Ramos (cell line): ENCODE results near the gene SLC1A1.
"Not testable (repeated sequence)": the region's sequence is repeated elsewhere in the genome, so short reads cannot be mapped to it uniquely, and the experiment has no call there.

ENCODE experiments used
- in situ Hi-C: fragments of 300-500 bp; cut with MboI; formaldehyde crosslinking; loops from one replicate; pipeline ENCODE4 v1.14.3; 2022; ENCODE audit warnings: low sequenced_read_pairs; ENCODE audit not compliant: unreplicated experiment

The SLC1A1 gene

DNA sequence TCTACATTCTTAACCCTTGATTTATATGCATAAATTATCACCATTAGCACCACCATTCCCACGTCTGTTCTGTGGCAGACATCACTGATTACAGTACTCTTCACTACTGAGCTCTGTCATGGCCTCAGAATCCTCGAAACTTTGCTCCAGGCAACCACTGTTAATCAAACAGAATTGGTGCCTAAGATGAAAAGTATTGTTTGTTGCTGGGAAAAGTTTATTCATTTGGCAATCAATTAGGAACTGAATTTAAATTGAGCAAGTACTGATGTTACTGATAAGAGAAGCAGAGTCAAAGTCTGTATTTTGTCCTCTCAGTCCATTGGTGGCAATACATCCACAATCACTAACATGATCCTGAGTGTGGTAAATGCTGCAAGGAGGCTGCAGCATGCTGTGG is 12.8 kb downstream of the SLC1A1 start:
- in situ Hi-C loops: no loop called here

DNA sequence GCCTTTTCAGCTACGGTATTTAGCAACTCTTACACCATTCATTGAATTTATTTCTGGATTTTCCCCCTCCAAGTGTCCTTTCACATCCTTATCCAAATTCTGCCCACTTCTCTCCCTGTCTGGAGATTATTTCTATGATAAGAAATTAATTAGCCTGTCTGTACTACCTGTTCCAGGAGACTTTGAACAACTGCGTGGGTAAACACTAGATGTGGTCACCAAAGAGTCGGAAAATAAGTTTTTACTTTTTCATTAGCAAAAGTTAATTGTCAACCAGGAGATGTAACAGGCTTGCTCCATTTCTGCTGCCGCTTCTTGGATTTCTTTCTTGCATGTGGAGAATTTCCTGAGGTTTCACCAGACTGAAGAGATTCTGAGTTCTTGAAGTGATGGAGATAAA is 14.0 kb downstream of the SLC1A1 start:
- in situ Hi-C loops: no loop called here

DNA sequence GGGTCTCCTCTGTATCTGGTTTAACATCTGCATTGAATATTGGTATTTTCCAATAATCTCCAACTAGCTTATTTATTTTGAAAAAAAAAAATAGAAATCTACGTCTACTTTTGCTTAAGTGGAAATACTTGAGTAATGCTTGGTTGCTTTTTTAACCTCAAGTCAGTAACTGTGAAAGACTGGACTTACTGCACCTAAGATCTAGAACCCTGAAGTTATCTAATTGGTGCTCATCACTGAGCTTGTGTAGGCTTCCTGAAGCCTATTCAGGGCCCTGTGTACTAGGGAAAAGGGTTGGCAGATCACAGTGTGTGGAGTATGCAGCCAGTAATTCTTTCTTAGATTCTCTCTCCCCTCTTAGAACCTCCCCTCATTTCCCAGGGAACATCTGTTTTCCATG is 16.2 kb downstream of the SLC1A1 start:
- in situ Hi-C loops: no loop called here

DNA sequence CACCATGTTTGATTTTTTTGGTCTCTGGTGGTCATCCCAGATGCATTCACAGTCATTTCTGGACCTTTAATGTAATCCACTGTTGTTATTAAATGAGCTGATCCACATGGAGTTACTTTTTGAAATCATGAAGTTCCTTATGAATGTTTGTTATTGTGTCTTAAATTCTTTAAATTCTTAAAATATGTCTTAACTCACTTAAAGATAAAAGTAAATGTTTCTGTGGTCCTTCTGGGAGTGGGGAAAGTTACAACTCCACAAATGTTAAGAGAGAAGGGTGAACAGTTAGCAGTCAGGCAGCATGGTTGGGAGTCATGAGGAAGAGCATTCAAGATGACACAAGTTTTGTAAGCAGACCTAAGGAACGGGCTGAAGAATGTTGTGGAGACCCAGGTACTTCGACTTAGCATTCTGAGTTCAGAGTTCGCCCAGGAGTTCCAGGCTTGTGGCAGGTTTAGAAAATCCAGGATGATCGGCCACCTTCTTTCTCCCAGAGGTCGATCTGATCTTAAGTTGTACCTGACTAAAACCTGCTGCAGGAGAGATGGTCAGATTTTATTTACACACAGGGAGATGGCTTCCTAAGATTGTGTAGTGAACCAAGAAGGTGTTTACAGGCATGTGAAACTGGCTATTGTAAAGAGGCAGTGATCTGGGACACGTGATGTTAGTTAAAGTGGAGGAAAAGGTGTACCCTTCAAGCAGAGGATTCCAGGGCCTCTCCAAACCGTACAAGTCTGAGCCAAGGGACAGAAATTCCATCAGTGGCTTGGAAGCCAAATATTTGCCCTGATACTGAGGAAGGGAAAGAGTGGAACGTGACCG is 17.2 kb downstream of the SLC1A1 start:
- in situ Hi-C loops: no loop called here

DNA sequence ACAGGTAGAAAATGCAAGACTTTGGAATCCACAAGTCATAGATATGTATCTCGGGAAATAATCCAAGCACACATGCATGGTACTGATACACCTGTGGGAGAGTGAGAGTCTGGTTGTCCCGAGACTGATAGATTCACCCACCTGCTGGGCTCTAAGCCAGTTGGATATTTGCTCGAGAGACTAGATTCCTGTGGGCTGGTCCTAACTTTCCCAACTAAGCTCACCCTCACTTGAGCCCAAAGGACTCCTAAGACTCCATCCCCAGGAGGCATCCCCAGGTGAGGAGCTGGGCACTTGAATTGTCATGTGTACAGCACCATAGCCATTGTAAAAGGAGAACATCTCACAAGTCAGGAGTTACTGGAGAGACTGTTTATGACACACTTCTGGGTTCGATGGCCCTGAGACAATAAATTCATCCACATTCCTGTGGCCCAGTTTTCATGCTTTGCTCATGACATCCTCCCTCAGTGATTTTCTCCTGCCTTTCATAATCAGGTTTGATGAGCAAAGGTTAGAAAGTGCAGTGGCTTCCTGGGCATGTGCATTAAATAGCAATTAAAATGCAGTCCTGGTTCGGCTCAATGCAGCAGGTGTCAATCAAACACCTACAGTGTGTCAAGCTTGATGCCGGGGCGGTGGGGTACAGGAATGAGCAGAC is 18.1 kb downstream of the SLC1A1 start:
- in situ Hi-C loops: no loop called here

DNA sequence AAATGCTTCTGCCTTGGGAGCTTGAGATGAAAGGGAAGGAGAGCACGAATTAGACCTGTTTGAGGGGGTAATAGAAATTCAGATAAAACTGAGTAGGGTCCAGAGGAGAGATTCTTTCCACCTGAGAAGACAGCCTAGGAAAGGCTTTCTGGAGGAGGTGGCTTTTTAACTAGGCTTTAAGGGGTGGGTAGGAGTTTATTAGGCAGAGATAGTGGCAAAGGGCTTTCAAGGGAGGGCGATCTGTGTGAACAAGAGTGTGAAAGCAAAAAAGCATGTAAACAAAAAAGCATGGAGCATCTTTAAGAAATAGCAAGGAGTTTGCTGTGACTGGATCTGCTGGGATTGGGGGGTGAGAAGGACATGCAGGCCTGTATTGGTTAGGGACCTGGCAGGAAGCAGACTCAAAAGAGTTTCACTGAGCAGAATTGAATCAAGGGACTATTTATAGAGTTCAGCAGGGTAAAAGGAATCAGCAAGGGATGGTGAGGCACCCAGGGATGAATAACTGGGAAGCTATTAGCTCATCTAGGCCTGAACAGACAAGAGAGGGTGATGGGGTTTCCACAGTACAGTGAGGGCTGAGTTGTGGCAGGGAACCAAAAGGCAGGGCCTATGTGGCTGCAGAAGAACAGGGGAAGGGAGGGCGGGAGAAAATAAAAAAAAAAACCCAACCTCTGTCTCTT is 18.8 kb downstream of the SLC1A1 start:
- in situ Hi-C loops: no loop called here

DNA sequence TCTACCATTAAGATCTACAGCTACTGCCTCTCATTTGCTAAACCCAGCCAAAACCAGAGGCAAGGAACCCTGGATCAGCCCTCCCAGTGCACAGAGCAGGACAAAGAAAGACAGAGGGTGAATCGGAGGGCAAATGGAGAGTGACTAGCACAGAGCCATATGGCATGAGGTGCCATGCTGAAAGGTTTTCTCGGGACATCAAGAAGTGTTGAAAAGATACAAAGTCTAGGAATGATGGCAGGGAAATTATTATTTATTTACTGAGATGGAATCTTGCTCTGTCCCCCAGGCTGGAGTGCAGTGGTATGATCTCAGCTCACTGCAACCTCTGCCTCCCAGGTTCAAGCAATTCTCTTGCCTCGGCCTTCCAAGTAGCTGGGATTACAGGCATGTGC is 19.3 kb downstream of the SLC1A1 start:
- in situ Hi-C loops: no loop called here

DNA sequence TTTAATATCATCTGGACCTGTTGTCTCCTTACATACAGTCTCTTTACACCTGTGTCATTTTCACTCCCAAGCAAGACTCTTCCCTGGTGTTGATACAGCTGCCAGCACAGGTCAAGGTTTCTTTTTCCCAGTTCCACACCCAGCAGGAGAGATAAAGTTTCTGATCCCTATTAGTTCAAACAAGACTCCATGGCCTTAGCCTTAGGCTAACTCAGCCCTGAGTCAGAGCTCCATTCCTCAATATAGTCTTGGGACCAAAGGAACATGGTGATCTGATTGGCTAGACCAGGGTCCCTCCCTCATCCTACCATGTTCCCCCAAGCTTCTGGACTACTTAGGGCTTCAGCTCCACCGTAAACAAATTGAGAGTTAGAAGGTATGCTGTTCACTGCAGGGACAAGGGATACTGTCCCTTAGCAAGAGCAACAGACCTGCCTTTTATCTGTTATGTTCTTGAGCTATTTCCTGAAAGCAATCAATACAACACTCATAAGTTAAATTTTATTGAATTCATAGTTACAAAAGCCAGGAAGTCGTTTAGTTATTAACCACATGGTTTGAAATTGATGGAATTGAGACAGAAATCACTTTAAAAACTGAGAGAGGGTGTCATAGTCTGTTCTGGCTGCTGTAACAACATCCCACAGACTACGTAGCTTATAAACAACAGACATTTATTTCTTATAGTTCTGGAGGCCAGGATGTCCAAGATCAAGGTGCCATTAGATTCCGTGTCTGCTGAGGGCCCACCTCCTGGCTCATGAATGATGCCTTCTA is 20.5 kb downstream of the SLC1A1 start:
- in situ Hi-C loops: no loop called here

DNA sequence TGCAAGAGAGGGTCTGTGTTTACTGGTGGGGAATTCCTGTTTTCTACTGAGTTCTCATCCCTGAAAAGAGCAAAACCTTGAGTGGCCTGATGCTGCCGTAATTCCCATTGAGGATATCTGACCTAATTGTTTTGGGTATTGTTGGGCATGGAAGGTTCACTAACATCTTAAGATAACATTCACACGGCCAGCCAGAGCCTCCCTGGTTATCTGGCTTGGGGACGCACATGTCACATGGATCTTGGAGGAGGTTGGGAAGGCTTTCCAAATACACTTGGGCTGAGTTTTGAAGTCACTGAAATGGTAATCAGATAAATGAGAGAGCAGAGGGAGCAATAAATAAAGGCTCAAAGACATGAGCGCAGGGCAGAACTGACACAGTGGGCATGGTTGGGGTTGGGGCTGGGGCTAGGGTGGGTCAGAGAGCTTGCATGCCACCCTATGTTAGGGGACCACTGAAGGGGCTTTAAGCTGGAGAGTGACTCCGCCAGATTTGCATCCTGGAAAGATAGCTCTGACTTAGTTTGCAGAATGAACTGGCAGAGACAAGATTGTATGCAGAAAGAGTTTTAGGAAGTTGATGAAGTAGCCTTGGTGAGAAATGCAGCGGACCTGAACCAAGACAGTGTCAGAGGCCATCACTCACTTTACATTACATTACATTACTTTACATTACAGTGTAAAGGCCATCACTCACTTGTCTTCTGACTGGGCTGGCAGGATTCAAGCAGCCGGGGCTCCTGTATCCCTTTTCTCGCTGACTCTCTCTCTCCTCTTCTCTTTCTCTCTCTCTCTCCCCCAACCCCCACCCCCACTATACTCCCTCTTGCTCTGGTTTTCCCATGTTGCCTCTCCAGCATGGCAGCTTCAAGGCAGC is 24.2 kb downstream of the SLC1A1 start:
- in situ Hi-C loops: no loop called here

DNA sequence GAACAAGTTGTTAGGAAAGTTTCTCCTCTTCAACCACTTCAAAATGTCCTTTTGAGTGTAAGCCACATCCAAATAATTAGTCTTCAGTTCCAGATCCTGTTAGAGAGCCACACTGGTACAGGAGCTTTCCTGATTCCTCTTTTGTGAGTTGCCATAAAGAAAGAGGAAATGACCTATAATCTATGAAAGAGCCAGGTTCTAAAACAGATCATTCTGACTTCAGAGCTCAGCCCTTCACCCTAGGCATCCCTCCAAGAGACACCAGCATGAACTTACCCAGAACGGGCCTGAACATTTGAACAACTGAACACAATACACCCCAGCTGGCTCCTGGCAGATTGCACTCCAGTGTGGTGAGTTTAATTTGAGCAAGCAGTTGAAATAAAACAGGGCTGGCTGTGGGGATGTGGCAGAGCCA is 25.7 kb downstream of the SLC1A1 start:
- in situ Hi-C loops: no loop called here

DNA sequence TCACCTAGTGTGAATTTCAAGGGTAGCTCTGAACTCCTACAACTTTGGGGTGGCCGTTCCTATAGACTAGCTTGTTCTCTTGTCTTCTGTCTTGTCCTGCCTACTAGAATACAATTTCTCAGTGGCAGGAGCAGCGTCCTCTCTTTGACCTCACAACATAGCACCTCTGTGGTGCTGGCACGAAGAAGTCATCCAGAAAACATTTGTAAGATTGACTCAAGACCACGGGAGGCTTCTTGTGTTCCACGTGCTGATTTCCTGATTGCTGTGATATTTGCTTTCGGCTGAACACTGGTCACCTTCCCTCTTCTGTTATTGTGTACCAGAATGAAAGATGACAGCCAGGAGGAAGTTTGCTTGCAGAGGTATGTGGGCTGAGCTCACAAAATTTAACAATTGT is 27.0 kb downstream of the SLC1A1 start:
- in situ Hi-C loops: no loop called here

DNA sequence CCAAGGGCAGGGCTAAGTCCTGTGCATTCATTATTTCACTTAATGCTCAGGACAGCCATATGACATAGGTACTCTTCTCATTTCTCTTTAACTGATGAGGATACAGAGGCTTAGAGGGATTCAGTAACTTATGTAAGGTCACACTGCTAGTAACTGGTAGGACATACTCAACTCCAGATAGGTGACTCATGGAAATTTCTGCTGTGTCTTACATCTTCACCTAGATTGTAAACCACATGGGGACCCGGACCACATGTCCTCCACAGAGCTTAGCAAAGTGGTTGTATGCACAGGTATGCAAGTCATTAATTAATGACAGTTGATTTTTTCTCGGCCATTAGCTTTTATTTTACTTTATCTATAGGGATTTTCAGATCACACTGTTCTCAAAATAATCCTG is 29.3 kb downstream of the SLC1A1 start:
- in situ Hi-C loops: no loop called here

DNA sequence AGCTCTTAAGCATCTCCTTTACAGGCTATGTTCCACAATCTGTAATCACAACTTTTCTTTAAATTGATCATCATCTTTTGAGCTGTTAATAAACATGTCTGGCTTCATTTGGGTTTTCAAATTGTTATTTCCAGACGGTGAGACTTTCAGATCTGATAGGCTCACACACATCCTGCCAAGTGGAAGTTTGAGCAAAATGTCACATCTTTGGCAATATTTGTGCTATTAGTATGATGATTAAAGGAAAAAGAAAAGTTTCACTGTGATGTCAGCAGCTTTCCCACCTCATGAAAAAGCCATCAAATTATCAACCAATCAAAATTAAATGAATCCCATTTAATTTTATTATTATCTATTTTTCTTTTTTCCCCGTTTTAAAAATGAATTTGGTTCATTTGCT is 29.8 kb downstream of the SLC1A1 start:
- in situ Hi-C loops: no loop called here

DNA sequence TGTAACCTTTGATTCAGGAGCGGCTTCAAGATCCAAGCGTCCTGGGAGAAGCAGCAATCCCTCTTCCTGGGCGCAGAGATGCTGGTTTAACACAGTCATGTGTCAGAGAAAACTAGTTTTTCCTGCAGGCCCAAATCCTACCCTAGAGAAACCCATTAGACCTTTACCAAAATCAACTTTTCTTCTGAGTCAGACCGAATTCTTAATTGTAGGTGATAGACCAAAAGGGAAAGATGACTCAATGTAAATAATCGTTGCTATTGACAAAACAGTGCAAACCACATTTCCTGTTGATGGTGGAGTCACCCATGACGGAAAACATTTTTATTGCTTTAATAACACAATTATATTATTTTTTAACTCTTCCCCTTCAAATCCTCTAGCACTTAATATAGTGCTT is 40.1 kb downstream of the SLC1A1 start:
- in situ Hi-C loops: no loop called here

DNA sequence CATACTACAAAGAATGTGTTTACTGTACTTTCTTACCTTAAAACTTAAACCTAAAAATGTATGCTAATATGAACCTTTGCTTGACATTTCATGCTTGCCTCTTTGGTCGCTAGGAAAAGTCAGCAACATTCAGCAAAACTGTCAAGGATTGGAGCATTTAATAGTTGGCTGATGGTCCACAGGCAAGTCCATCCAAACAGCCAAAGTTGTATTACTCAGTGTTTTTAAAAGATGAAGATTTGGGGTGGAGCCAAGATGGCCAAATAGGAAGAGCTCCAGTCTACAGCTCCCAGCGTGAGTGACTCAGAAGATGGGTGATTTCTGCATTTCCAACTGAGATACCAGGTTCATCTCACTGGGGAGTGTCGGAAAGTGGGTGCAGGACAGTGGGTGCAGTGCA is 40.6 kb downstream of the SLC1A1 start:
- in situ Hi-C loops: not testable (repeated sequence)

DNA sequence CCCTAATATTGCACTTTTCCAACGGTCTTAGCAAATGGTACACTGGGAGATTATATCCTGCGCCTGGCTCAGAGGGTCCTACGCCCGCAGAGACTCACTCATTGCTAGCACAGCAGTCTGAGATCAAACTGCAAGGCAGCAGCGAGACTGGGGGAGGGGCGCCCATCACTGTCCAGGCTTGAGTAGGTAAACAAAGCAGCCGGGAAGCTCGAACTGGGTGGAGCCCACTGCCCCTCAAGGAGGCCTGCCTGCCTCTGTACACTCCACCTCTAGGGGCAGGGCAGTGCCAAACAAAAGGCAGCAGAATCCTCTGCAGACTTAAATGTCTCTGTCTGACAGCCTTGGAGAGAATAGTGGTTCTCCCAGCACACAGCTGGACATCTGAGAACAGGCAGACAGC is 41.1 kb downstream of the SLC1A1 start:
- in situ Hi-C loops: not testable (repeated sequence)

DNA sequence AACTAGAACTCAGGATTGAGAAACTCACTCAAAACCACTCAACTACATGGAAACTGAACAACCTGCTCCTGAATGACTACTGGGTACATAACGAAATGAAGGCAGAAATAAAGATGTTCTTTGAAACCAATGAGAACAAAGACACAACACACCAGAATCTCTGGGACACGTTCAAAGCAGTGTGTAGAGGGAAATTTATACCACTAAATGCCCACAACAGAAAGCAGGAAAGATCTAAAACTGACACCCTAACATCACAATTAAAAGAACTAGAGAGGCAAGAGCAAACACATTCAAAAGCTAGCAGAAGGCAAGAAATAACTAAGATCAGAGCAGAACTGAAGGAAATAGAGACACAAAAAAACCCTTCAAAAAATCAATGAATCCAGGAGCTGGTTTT is 43.6 kb downstream of the SLC1A1 start:
- in situ Hi-C loops: not testable (repeated sequence)

DNA sequence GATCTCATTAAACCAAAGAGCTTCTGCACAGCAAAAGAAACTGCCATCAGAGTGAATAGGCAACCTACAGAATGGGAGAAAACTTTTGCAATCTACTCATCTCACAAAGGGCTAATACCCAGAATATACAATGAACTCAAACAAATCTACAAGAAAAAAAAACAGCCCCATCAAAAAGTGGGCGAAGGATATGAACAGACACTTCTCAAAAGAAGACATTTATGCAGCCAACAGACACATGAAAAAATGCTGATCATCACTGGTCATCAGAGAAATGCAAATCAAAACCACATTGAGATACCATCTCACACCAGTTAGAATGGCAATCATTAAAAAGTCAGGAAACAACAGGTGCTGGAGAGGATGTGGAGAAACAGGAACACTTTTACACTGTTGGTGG is 45.9 kb downstream of the SLC1A1 start:
- in situ Hi-C loops: not testable (repeated sequence)

DNA sequence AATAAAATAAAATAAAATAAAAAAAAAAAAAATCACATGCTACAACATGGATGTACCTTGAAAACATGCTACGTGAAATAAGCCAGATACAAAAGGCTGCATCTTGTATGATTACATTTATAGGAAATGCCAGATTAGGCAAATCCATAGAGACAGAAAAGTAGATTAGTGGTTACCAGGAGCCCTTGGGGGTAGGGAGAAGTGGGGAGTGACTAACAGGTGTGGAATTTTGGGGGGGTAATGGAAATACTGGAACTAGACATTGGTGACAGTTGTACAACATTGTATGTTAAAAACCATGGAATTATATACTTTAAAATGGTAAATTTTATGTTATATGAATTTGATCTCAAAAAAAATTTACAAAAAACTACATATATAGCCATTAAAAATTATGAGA is 47.3 kb downstream of the SLC1A1 start:
- in situ Hi-C loops: no loop called here

DNA sequence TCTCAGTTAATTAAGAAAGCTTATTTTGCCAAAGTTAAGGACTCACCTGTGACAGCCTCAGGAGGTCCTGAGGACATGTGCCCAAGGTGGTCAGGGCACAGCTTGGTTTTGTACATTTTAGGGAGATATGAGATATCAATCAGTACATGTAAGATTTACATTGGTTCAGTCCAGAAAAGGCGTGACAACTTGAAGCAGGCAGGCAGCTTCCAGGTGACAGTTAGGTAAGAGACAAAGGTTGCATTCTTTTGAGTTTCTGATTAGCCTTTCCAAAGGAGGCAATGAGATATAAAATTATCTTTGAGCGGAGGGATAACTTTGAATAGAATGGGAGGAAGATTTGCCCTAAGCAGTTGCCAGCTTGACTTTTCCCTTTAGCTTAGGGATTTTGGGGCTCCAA is 47.8 kb downstream of the SLC1A1 start:
- in situ Hi-C loops: no loop called here
